HG03280 (cell line): ENCODE measurements around the gene CFDP1.
"Not testable (repeated sequence)": the region's sequence is repeated elsewhere in the genome, so short reads cannot be mapped to it uniquely, and the experiment has no call there.

Source experiments
- ATAC-seq: cut with Tn5 transposase; IDR thresholded peaks from one replicate; pipeline ENCODE4 v1.9.1; 2021; ENCODE audit warnings: mild to moderate bottlenecking, moderate library complexity; ENCODE audit not compliant: unreplicated experiment

CFDP1 gene

DNA sequence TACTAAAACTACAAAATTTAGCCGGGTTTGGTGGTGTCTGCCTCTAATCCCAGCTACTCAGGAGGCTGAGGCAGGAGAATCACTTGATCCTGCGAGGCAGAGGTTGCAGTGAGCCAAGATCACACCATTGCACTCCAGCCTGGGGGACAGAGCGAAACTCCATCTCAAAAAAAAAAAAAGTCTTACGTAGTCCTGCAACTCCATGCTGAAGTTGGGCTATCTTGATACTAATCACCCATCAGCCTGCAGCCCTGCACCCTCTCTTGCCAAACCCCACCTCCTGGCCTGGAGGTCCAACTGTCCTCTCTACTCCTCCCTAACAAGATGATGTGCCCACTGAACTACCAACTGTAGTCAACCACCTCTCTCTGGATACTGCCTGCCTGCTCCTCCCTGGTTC lies 26.4 kb upstream of the CFDP1 start:
- ATAC-seq, result no peak

DNA sequence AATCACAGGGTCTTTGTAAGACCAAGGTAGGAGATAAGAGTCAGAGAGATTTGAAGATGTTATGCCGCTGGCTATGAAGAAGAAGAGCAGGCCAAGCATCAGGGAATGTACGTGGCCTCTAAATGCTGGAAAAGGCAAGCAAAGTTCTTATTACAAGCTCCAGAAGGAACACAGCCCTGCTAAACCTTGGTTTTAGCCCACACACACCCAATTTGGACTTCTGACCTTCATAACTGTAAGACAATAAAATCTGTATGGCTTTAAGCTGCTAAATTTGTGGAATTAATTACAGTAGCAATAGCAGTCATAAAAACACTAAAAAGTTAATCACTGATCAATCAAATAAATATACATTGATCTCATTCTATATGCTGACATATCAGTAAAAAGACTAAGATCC lies 25.1 kb upstream of the CFDP1 start:
- no peak for ATAC-seq

DNA sequence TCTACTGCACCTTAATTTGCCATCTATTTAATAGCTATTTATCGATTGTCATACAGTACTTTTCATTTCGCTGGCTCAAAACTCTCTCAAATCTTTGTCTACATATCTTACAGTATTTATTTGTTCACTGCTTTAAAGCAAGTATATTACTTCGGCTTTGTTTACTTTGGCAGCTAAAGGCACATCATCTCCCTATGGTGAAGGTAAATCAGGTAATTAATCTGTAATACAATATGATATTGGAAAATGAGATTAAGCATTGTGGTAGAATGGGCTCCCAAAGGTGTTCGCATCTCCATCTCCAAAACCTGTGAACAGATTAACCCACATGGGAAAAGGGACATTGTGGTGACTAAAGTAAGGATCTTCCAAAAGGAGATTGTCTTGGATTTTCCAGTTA lies 24.7 kb upstream of the CFDP1 start:
- no peak for ATAC-seq

DNA sequence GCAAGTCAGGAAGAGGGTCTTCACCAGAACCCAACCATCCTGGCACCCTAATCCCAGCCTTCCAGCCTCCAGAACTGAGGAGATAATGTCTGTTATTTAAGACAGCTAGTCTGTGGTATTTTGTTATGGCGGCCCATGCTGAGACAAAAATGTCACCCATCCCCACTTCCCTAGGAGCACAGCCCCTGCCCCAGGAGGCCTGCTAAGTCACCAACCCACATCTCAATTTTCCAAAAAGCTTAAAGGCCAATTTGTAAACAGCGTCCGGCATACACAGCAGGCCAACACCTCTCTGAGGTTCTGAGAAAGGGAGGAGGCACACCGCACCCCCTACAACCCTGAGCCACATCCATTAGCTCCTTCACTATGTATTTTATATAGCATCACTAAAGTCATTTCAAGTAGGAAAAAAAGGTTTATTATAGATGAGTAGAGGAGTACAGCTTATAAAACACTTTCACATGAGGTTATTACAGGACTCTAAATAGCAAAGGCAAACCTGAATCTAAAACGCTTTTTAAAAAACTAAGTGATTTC lies 24.2 kb upstream of the CFDP1 start:
- no peak for ATAC-seq

DNA sequence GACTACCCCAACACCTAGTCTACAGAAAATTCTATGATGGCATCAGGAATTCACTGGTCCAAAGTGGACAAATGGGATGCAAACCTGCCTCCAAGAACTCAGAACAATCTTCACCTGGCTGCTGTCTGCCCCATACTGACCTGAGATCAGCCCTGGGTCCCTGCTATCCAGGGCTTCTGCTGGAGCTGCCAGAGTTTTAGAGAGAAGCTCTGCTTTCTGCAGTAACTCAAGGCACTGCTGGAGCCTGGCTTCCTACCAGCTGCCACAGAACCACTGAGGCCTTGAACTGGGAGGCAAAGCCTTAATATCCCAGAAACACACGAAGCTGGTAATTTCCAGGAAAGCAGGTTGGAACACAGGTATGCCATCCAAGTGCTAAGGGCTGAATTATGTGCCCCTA lies 23.7 kb upstream of the CFDP1 start:
- no peak for ATAC-seq

DNA sequence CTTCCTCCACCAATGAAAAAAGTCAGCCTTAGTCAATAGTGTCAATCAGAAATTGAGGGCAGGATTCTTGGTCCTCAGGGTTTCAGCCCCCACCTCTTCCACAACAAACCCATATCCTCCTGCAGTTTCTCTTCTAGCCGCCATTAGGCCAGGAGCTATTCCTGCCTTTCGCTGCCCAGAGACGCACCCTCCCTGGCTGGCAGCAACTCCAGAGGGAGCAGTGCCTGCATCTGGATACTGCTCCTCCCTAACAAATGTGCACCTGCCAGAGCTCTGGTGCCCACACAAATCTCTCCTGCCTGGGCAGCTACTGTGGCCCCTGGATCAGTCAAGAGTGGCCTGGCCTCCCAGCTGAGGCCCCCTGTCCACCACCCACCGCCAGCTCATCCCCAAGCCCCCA lies 23.2 kb upstream of the CFDP1 start:
- ATAC-seq, result not testable (repeated sequence)

DNA sequence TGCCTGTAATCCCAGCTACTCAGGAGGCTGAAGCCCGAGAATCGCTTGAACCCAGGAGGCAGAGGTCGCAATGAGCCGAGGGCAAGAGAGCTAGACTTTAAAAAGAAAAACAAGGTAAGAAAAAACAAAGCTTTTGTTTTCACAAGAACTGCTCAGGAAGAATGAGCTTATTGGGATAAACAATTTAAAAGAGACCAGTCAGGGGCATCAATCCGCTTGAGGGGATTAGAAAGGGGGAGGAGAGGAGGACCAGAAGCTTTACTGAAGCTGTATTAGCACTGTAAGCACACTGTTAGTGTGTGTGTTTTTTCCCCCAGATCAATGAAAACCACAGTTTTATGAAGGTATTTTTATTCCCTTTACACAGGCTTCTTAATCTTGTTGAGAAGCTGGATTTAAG lies 22.4 kb upstream of the CFDP1 start:
- no peak for ATAC-seq

DNA sequence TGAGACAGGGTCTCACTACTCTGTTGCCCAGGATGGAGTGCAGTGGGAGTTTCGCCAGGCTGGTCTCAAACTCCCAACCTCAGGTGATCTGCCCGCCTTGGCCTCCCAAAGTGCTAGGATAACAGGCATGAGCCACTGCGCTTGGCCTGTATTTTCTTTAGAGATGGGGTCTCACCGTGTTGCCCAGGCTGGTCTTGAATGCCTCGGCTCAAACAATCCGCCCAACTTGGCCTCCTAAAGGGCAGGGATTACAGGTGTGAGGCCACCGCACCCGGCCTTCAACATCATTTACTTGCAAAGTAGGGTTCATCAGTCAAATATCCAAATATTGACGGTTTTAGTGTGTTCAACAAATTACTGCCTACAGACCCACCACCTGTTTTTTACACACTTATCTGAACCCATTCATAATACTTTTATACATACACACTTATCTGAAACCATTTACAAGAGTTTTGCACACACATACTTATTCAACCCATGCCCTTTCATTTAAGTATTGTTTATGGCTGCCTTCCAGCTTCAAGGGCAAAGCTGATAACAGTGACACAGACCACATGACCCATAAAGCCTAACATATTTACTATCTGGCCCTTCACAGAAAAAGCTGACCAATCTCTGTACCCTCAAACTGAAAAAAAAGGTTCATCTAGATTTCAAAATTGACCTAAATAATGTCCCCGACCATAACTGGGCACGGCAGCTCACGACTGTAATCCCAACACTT lies 19.3 kb upstream of the CFDP1 start:
- ATAC-seq, result no peak

DNA sequence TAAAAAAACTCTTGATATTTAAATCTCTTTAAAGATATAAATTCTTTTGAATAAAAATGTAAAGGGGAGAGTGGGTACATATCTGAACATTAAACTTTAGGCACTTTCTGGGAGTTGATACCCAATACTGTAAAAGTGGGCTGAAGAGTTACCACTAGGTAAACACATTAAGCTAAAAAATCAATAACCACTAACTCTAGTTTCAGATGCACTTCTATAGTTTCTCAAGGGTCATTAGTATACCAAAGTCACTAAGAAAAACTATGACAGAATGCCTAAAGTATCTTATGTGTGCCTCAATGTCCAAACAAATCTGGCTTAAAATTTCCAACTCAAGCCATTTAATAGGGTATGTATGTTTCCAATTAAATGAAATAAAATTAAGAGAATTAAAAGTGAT lies 13.1 kb upstream of the CFDP1 start:
- no peak for ATAC-seq

DNA sequence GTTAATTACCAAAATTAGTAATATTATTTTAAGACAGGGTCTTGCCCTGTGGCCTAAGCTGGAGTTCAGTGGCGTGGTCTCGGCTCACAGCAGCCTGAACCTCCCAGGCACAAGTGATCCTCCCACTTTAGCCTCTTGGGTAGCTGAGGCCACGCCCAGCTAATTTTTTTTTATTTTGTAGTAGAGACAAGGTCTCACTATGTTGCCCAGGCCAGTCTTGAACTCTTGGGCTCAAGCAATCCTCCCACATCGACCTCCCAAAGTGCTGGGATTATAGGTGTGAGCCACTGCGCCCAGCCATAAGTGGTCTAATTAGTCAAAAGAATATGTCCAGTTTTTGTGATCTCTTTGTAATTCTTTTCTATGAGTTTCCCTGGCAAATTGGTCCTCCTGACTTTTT lies 12.0 kb upstream of the CFDP1 start:
- ATAC-seq, result no peak

DNA sequence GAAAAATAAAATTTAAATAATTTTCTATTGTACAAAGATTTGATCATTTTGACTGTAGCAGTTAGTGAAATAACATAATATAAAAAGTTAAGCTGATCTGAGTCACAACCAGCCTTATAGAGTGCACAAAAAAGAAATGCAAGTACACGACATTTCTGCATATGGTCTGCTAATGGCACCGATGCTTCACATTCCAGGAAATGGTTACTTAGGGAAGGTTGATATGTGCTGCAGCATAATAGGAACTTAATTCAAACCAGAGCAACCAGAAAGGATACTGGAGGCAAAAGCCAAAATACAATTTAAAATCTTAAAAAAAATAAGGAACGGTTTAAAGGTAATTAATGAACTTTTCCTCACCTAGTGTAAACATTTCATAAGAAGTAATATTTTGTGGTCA lies 10.0 kb upstream of the CFDP1 start:
- no peak for ATAC-seq

DNA sequence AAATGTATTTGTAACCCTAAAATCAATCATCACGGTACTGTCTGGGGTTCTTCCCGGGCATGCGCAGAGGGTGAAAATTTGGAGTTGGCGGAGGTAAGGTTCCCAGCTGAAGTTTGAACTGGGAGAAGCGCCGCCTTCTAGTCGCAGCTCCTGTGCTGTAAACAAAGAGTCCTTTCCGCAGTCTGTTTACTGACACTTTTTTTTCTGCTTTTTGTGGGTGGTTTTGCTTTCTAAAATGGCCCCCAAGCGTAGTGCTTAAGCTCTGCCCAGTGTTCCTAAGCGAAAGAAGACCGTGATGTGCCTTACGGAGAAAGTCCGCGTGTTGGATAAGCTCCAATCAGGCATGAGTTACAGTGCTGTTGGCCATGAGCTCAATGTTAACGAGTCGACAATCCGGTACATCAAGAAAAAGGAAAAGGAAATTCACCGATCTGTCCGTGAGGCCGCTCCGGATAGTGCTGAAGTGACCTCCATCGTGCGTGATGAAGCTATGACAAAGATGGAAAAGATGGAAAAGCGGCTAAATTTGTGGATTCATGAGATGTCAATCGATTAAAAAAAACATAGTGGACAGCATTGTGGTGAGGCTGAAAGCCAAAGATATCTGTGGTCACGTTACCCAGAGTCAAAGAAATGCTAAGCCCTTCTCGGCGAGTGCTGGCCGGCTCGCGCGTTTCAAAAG lies 570 bp upstream of the CFDP1 start:
- ATAC-seq, result peak; percentile 58

DNA sequence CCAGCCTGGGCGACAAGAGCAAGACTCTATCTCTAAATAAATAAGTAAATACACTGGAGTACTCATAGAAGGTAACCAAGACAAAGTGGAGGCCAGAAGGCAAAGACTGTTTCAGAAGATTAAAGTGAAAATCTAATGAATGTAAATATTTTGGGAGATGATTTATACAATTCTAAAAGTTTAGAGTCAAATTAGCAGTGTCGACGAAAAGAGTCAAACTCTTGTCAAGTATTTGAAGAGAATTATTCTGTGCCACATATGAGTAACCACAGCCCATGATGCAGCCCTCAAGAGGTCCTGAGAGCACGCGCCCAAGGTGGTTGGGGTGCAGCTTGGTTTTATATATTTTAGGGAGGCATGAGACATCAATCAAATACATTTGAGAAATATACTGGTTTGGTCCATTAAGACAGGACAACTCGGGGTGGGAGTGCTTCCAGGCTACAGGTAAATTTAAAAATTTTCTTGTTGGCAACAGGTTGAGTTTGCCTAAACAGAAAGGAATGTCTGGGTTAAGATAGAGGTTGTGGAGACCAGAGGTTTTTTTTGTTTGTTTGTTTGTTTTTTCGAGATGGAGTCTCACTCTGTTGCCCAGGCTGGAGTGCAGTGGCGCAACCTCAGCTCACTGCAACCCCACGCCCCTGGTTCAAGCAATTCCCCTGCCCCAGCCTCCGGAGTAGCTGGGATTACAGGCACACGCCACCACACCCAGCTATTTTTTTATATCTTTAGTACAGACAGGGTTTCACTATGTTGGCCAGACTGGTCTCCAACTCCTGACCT lies 3.5 kb downstream of the CFDP1 start:
- no peak for ATAC-seq

DNA sequence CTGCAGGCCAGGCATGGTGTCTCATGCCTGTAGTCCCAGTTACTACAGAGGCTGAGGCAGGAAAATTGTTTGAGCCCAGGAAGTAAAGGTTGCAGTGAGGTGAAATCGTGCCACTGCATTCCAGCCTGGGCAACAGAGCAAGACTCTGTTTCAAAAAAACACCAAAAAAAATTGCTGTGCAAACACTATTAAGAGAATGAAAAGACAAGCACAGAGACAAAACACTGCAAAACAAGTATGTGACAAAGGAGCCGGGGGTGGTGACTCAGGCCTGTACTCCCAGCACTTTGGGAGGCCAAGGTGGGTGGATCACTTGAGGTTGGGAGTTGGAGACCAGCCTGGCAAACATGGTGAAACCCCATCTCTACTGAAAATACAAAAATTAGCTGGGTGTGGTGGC lies 6.8 kb downstream of the CFDP1 start:
- not testable (repeated sequence) for ATAC-seq

DNA sequence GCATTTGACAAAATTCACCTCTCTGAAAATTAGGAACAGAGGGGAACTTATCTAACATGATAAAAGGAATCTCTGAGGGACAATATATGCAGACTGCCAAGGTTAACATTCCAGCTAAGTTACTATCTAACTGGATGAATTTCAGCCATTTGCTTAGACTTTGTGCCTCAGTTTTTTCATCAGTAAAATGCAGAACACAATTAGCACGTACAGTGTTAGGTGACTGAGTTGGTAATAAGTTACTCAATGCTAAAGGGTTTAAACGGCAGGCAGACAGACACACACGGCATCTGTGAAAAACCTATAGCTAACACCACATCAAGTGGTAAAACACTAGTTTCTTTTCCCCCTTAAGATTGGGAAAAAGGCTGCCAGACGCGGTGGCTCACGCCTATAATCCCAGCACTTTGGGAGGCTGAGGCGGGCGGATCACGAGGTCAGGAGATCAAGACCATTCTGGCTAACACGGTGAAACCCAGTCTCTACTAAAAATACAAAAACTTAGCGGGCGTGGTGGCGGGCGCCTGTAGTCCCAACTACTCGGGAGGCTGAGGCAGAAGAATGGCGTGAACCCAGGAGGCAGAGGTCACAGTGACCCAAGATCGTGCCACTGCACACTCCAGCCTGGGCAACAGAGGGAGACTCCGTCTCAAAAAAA lies 9.1 kb downstream of the CFDP1 start:
- not testable (repeated sequence) for ATAC-seq

DNA sequence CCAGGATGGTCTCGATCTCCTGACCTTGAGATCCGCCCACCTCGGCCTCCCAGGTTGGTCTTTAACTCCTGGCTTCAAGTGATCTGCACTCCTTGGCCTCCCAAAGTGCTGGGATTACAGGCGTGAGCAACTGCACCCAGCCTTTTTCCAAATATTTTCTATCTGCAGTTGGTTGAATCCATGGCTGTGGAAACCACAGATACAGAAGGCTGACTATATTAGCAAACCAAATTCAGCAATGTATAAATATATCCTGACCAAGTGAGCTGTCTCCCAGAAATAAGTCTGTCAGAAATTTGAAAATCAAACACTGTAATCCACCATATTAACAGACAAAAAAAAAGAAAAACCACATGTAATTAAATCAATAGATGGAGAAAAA lies 9.6 kb downstream of the CFDP1 start:
- ATAC-seq, result no peak

DNA sequence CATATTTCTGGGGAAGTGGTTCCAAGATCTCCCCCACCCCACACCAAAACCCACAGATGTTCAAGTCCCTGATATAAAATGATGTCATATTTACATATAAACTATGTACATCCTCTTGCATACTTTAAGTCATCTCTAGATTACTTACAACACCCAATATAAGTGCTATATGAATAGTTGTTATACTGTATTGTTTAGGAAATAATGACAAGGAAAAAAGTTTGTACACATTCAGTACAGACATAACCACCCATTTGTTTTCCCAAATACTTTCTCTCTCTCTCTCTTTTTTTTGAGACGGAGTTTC lies 11.5 kb downstream of the CFDP1 start:
- ATAC-seq, result no peak

DNA sequence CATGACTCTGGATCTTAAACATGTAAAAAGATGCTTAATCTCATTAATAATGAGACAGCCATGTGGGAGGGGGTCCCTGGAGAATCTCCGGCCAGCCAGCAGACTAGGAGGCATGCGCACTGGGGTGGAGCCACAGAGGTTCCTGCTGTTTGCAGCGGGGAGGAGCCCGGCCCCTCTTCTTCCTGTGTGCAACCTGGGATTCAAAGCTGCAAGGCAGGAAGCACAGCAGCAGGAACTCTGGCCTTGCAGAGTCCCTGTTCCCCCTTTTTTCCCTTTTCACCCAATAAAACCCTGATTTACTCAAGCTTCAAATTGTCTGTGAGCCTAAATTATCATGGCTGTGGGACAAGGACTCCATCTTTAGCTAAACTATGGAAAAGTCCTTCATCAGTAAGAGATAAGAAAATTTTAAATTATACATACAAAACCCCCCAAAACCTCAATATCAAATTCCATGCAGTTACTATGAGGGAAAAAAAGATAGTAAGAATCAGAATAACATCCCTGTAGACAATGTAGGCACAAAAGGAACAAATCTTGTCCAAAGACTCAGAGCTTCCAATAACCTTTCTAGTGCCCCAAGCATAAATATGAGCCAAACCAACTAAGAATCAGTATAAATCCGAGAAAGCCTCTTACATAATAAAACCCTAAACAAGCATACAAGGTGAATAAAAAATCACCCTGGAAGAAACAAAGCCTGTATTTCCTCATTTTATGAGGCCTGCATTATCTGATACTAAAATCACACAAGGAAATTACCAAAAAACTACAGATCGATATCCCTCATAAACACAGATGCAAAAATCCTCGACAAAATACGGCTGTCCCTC lies 12.1 kb downstream of the CFDP1 start:
- no peak for ATAC-seq

DNA sequence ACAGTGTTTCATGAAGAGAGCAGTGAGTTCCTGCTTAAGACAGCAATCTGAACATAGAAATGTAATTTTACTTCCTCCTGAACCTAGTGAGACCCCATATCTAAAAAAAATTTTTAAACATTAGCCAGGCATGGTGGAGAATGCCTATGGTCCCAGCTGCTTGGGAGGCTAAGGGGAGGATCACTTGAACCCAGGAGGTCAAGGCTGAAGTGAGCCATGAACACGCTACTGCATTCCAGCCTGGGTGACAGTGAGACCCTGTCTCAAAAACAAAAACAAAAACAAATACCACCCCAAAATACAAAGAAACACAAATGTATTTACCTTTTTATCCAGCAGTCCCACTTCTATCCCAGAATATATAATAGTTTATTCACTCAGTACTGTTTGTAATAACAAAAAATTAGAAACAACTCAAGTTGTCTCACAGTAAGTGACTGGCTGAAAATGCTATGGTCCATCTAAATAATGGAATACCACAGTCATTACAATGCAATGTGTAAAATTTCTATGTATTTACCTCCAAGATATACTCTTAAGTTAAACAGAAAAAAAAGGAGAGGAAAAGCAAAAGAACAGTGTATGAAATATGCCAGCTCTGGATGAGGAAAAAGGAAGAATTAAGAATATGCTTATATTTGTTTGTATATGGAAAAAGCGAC lies 16.3 kb downstream of the CFDP1 start:
- no peak for ATAC-seq
